ENCODE data around the gene TBX21. TPM values are rescaled to one million over a fixed set of nuclear protein-coding genes. Genes with fewer than 3 reads are reported as not detected.

The TBX21 gene
- total and polyA plus RNA-seq, 7 donors, result 0.04 to 0.36 (median 0.12) TPM; not detected in 1

DNA sequence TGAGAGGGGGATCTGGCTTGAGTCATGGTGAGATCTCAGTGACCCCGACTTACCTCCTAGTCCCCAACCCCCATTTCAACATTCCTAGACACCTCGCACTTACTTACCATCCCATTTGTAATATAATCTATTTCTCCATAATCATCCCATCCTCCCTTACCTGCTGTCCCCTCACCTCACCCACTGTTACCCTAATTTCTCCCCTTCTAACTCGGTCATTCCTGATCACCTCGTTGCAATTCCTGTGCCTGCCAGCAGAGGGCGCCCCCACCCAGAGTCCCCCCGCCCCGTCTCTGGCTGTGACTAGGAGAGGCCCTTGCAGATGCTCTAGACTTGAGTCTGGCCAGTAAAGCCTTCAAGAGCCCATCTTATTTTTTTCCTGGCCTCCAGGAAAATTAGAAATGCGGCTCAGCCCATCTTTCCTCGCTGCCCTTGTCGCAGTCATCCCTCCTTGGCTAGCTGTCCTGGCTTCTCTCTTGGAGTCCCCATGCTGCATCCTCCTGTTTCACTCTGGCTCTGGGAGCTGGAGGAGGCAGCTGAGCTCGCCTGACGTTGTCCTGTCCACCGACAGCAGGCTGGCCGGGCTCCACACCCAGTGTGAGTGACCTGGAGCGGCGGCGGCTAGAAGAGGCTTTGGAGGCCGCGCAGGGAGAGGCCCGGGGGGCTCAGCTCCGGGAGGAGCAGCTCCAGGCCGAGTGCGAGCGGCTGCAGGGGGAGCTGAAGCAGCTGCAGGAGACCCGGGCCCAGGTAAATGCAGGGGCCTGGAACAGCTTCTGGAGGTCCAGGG lies 34.1 kb upstream of the TBX21 start:
- H3K27ac ChIP-seq, result no peak overlapping the region
- no peaks in the 10 kb centered on the region for H3K27me3 ChIP-seq (ENCODE audit: insufficient read depth in 3 of 3, low read length in 2 of 3)
- DNase-seq (peak; percentile 51 to 78), ATAC-seq (peak in 3 of 4 donors; percentile 26 to 35 (median 29))
- H3K4me3 ChIP-seq, result no peak overlapping the region
- no peaks in the 10 kb centered on the region for H3K9me3 ChIP-seq
- H3K36me3 ChIP-seq (ENCODE audit: insufficient read depth in 1 of 2, low read depth in 1 of 2), result peaks cover 0 to 32% of the 10 kb centered on the region in 2 donors
- peaks cover 4% of the 10 kb centered on the region for H3K4me1 ChIP-seq
- TF ChIP-seq, protein P1, sequence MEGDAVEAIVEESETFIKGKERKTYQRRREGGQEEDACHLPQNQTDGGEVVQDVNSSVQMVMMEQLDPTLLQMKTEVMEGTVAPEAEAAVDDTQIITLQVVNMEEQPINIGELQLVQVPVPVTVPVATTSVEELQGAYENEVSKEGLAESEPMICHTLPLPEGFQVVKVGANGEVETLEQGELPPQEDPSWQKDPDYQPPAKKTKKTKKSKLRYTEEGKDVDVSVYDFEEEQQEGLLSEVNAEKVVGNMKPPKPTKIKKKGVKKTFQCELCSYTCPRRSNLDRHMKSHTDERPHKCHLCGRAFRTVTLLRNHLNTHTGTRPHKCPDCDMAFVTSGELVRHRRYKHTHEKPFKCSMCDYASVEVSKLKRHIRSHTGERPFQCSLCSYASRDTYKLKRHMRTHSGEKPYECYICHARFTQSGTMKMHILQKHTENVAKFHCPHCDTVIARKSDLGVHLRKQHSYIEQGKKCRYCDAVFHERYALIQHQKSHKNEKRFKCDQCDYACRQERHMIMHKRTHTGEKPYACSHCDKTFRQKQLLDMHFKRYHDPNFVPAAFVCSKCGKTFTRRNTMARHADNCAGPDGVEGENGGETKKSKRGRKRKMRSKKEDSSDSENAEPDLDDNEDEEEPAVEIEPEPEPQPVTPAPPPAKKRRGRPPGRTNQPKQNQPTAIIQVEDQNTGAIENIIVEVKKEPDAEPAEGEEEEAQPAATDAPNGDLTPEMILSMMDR (IDR thresholded peaks at IDR 0.05), result peak; percentile 93
- intact Hi-C loops (cut with DNase I), result loop anchor here (5.0 kb wide), 2 partner anchors 103 to 108 kb away; no protein-coding TSS in a partner anchor
- WGBS, 3 donors, result 61 to 65% (median 63%) methylated on average over 25 of the region's 25 CpGs

DNA sequence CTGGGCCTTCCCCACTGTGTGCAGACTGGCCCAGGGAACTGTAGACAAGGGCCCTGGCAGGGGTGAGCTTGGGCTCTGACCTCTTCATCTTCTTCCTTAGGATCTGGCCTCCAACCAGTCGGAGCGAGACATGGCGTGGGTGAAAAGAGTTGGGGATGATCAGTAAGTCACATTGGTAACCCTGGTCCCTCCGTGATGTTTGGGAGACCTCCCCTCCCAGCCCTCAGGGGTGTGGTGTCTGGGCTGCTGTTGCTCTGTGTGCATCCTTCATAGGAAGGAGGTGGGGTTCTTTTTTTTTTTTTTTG lies 33.5 kb upstream of the TBX21 start:
- 93 to 98% (median 93%) methylated on average over 4 of the region's 4 CpGs for WGBS, 3 donors
- ATAC-seq, result no peak
- H3K4me1 ChIP-seq, result peaks cover 4% of the 10 kb centered on the region
- no peak for DNase-seq
- no peaks in the 10 kb centered on the region for H3K27me3 ChIP-seq (ENCODE audit: insufficient read depth in 3 of 3, low read length in 2 of 3)
- intact Hi-C loops (cut with DNase I), result loop anchor here (5.0 kb wide), 2 partner anchors 103 to 108 kb away; no protein-coding TSS in a partner anchor
- TF ChIP-seq, protein P1 (IDR thresholded peaks at IDR 0.05), result no peak
- peaks cover 0 to 32% of the 10 kb centered on the region in 2 donors for H3K36me3 ChIP-seq (ENCODE audit: insufficient read depth in 1 of 2, low read depth in 1 of 2)
- H3K9me3 ChIP-seq, result no peaks in the 10 kb centered on the region
- H3K27ac ChIP-seq, result no peak overlapping the region
- no peak overlapping the region for H3K4me3 ChIP-seq

DNA sequence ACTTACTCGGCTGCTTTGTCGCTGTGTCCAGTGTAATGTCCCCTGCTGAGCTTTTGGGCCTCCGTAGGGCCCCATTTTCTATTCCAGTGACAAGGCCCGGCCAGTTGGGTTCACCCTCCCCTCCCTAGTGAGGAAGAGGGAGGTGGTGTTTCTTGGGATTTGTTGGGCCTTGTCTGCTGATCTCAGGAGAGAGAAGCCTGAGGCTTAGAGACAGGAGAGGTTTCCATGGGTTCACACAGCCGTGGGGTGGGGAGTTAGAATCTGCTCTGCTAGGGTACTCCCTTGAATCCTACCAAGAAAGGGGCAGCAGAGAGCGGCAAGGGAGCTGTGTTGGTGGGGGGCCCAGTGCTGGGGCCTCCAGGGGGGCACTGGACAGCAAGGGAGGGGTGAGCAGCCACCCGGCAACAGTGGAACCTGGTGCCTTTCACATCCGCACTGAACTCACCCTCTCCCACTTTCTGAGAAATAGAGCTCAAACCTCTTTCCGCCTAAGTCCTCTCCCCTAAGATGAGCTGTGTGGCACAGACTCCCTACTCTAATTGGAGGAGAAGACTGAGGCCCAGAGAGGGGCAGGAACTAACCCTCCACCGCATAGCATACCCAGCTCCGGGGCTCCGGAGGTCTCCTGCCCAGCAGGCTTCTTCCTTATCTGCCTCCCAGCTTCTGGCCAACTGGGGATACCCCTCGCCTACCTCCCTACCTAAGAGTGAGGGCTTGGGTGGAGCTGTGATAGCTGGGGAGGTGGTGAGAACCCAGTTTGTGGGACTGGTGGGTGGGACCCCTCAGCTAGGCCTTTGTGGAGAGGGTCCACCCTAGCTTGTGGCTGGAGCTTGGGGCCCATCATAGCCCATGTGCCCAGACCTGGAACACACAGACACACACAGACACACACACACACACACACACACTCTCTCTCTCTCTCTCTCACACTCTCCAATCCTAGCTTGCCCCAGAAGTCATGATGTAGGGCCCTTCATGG lies 32.3 kb upstream of the TBX21 start:
- 89 to 93% (median 91%) methylated on average over 13 of the region's 13 CpGs for WGBS, 3 donors
- H3K9me3 ChIP-seq, result no peaks in the 10 kb centered on the region
- DNase-seq (no peak), ATAC-seq (no peak)
- H3K36me3 ChIP-seq (ENCODE audit: insufficient read depth in 1 of 2, low read depth in 1 of 2), result peaks cover 0 to 32% of the 10 kb centered on the region in 2 donors
- no peaks in the 10 kb centered on the region for H3K27me3 ChIP-seq (ENCODE audit: insufficient read depth in 3 of 3, low read length in 2 of 3)
- H3K4me1 ChIP-seq, result peaks cover under 1% of the 10 kb centered on the region
- TF ChIP-seq, protein P1 (IDR thresholded peaks at IDR 0.05), result no peak
- intact Hi-C loops (cut with DNase I), result no loop called here
- H3K27ac ChIP-seq, result no peak overlapping the region
- no peak overlapping the region for H3K4me3 ChIP-seq

DNA sequence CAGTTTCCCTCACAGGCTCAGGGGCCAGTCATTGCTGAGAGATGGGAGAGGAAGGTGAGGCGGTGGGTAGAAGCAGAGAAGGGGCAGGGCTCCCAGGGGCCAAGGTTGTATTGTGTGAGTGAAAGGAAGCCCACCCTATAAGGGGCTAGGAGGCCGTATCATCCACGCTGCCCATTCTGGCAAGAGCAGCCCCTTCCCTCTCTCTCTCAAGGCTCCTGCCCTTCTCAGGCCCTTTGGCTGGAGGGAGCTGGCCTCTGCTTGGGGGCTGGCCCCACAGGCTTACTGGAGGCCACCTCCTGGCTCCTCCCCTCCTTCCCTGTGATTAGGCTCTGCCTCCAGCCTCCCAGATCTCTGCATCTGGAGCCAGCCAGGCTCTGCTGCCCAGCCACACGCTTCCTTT lies 31.4 kb upstream of the TBX21 start:
- no peak for DNase-seq
- Histone ChIP-seq H3K4me1 (peaks cover 8% of the 10 kb centered on the region), H3K27me3 (ENCODE audit: insufficient read depth in 3 of 3, low read length in 2 of 3) (no peaks in the 10 kb centered on the region), H3K36me3 (ENCODE audit: insufficient read depth in 1 of 2, low read depth in 1 of 2) (peaks cover 0 to 29% of the 10 kb centered on the region in 2 donors), H3K4me3 (no peak overlapping the region), H3K9me3 (no peaks in the 10 kb centered on the region), H3K27ac (no peak overlapping the region)
- no peak for ATAC-seq
- WGBS, 3 donors, result 84 to 94% (median 93%) methylated on average over 4 of the region's 4 CpGs
- intact Hi-C loops (cut with DNase I), result no loop called here
- TF ChIP-seq, protein P1 (IDR thresholded peaks at IDR 0.05), result no peak

Data from psoas muscle (tissue), 8 donors.